ENCODE data around the gene TMPRSS11F. TPM values are rescaled to one million over a fixed set of nuclear protein-coding genes. Genes with fewer than 3 reads are reported as not detected.

The TMPRSS11F gene
- total RNA-seq, 4 donors from 2014 or later: not detected

GRCh38 chr4:68110441-68110840 lies 19.2 kb downstream of the TMPRSS11F start:
- Histone ChIP-seq H3K27me3 (no peaks in the 10 kb centered on the region), H3K4me1 (no peaks in the 10 kb centered on the region), H3K9me3 (no peaks in the 10 kb centered on the region), H3K27ac (no peak overlapping the region), H3K4me3 (no peak overlapping the region), H3K36me3 (no peaks in the 10 kb centered on the region)
- no peak for DNase-seq
- in situ Hi-C loops (cut with MboI; ENCODE audit: low pct_ligation_motif_present in 1 of 4, low pct_unique_long_range_greater_than_20kb in 1 of 4, low sequenced_read_pairs in 3 of 4) (no loop called here), intact Hi-C loops (cut with DNase I; ENCODE audit: low total_unique reads) (no loop called here)
- 77 to 80% methylated on average over 1 of the region's 1 CpG for WGBS, 2 donors (ENCODE audit: low coverage in 1 of 2)
- TF ChIP-seq EP300 (IDR thresholded peaks at IDR 0.05; ENCODE audit: low read depth): no peak
- no peak for TF ChIP-seq CTCF (IDR thresholded peaks at IDR 0.05)
- no peak for TF ChIP-seq POLR2AphosphoS5 (IDR thresholded peaks at IDR 0.05)
- no peak for TF ChIP-seq POLR2A (IDR thresholded peaks at IDR 0.05)

- in situ Hi-C loops (cut with MboI; ENCODE audit: low pct_ligation_motif_present in 1 of 4, low pct_unique_long_range_greater_than_20kb in 1 of 4, low sequenced_read_pairs in 3 of 4): no loop called here
- TF ChIP-seq POLR2AphosphoS5 (IDR thresholded peaks at IDR 0.05) (no peak), CTCF (IDR thresholded peaks at IDR 0.05) (no peak), POLR2A (IDR thresholded peaks at IDR 0.05) (no peak), EP300 (IDR thresholded peaks at IDR 0.05; ENCODE audit: low read depth) (no peak)
- intact Hi-C loops (cut with DNase I; ENCODE audit: low total_unique reads): no loop called here
- Histone ChIP-seq H3K36me3 (no peaks in the 10 kb centered on the region), H3K27me3 (no peaks in the 10 kb centered on the region), H3K27ac (no peak overlapping the region), H3K4me1 (no peaks in the 10 kb centered on the region), H3K9me3 (no peaks in the 10 kb centered on the region), H3K4me3 (no peak overlapping the region)
- 33 to 36% methylated on average over 1 of the region's 1 CpG for WGBS, 2 donors (ENCODE audit: low coverage in 1 of 2)
- no peak for DNase-seq
Measured at GRCh38 chr4:68109868-68110267, 19.8 kb downstream of the TMPRSS11F start.

- Histone ChIP-seq H3K27me3 (no peaks in the 10 kb centered on the region), H3K36me3 (no peaks in the 10 kb centered on the region), H3K4me3 (no peak overlapping the region), H3K27ac (no peak overlapping the region), H3K9me3 (no peaks in the 10 kb centered on the region), H3K4me1 (no peaks in the 10 kb centered on the region)
- in situ Hi-C loops (cut with MboI; ENCODE audit: low pct_ligation_motif_present in 1 of 4, low pct_unique_long_range_greater_than_20kb in 1 of 4, low sequenced_read_pairs in 3 of 4) (no loop called here), intact Hi-C loops (cut with DNase I; ENCODE audit: low total_unique reads) (no loop called here)
- no peak for DNase-seq
- TF ChIP-seq EP300 (IDR thresholded peaks at IDR 0.05; ENCODE audit: low read depth) (no peak), CTCF (IDR thresholded peaks at IDR 0.05) (no peak), POLR2AphosphoS5 (IDR thresholded peaks at IDR 0.05) (no peak), POLR2A (IDR thresholded peaks at IDR 0.05) (no peak)
- 8 to 17% methylated on average over 1 of the region's 1 CpG for WGBS, 2 donors (ENCODE audit: low coverage in 1 of 2)
Measured at GRCh38 chr4:68082758-68083157, 46.9 kb downstream of the TMPRSS11F start.

GRCh38 chr4:68079928-68080327 lies 49.7 kb downstream of the TMPRSS11F start:
- DNase-seq: no peak
- Histone ChIP-seq H3K4me1 (no peaks in the 10 kb centered on the region), H3K27me3 (no peaks in the 10 kb centered on the region), H3K9me3 (no peaks in the 10 kb centered on the region), H3K27ac (no peak overlapping the region), H3K4me3 (no peak overlapping the region), H3K36me3 (no peaks in the 10 kb centered on the region)
- TF ChIP-seq POLR2AphosphoS5 (IDR thresholded peaks at IDR 0.05): no peak
- no peak for TF ChIP-seq POLR2A (IDR thresholded peaks at IDR 0.05)
- TF ChIP-seq CTCF (IDR thresholded peaks at IDR 0.05): no peak
- in situ Hi-C loops (cut with MboI; ENCODE audit: low pct_ligation_motif_present in 1 of 4, low pct_unique_long_range_greater_than_20kb in 1 of 4, low sequenced_read_pairs in 3 of 4) (no loop called here), intact Hi-C loops (cut with DNase I; ENCODE audit: low total_unique reads) (no loop called here)
